Islet of Langerhans (tissue), 1 donor: ENCODE measurements around the gene ARMC7.
"Not testable (repeated sequence)": the region's sequence is repeated elsewhere in the genome, so short reads cannot be mapped to it uniquely, and the experiment has no call there.

Source experiments
- FAIRE-seq: peaks from one replicate; lab custom pipeline; 2011; peaks lifted over from hg19 to GRCh38; lab: Jason Lieb, UNC

ARMC7 gene

GRCh38 chr17:75109407-75110233, at the start of gene ARMC7:
Gene ARMC7, plus strand, starts transcription at chr17:75109969. Its CDS starts 320 bp downstream, at chr17:75110289.
- FAIRE-seq, result no peak

- FAIRE-seq, result no peak
Measured at GRCh38 chr17:75060434-75061054, 49.2 kb upstream of the ARMC7 start.

GRCh38 chr17:75061055-75061438, 48.7 kb upstream of the ARMC7 start:
- no peak for FAIRE-seq

- no peak for FAIRE-seq
Measured at GRCh38 chr17:75061618-75062017, 48.2 kb upstream of the ARMC7 start.

- no peak for FAIRE-seq
Measured at GRCh38 chr17:75063201-75063600, 46.6 kb upstream of the ARMC7 start.

GRCh38 chr17:75063626-75064025, 46.1 kb upstream of the ARMC7 start:
- no peak for FAIRE-seq

GRCh38 chr17:75064040-75064439, 45.7 kb upstream of the ARMC7 start:
- FAIRE-seq, result no peak

- no peak for FAIRE-seq
Measured at GRCh38 chr17:75064460-75064859, 45.3 kb upstream of the ARMC7 start.

- FAIRE-seq, result no peak
Measured at GRCh38 chr17:75064867-75065561, 44.8 kb upstream of the ARMC7 start.

- FAIRE-seq, result no peak
Measured at GRCh38 chr17:75065562-75066151, 44.1 kb upstream of the ARMC7 start.

- FAIRE-seq, result no peak
Measured at GRCh38 chr17:75067856-75068255, 41.9 kb upstream of the ARMC7 start.

GRCh38 chr17:75068750-75069149, 41.0 kb upstream of the ARMC7 start:
- no peak for FAIRE-seq

- FAIRE-seq, result no peak
Measured at GRCh38 chr17:75069783-75070182, 40.0 kb upstream of the ARMC7 start.

- FAIRE-seq, result not testable (repeated sequence)
Measured at GRCh38 chr17:75071478-75072271, 38.1 kb upstream of the ARMC7 start.

- not testable (repeated sequence) for FAIRE-seq
Measured at GRCh38 chr17:75072909-75073308, 36.9 kb upstream of the ARMC7 start.

- no peak for FAIRE-seq
Measured at GRCh38 chr17:75073618-75074047, 36.1 kb upstream of the ARMC7 start.

GRCh38 chr17:75074532-75074931, 35.2 kb upstream of the ARMC7 start:
- no peak for FAIRE-seq

- no peak for FAIRE-seq
Measured at GRCh38 chr17:75075597-75076336, 34.0 kb upstream of the ARMC7 start.

GRCh38 chr17:75077072-75077495, 32.7 kb upstream of the ARMC7 start:
- FAIRE-seq, result no peak

GRCh38 chr17:75077496-75078283, 32.1 kb upstream of the ARMC7 start:
- no peak for FAIRE-seq
